H1 (cell line): Measurements from ENCODE around the gene MATN1. TPM values are rescaled to one million over a fixed set of nuclear protein-coding genes. Genes with fewer than 3 reads are reported as not detected.

ENCODE experiments used
- CTCF ChIA-PET: fragments of 300-600 bp; sonication (Branson Sonifier 250); formaldehyde crosslinking; loops from one replicate; lab custom pipeline; 2021; ENCODE audit not compliant: partially characterized antibody; lab: Charles Lee
- POLR2A ChIA-PET: fragments of 300-600 bp; sonication (Branson Sonifier 250); formaldehyde crosslinking; loops from one replicate; lab custom pipeline; 2021; ENCODE audit warnings: inconsistent platforms; ENCODE audit not compliant: partially characterized antibody; lab: Charles Lee
- DNase-seq, 2 experiments: peaks; one replicate each; pipeline versions ENCODE4 v3.0.0 to v3.0.0-alpha.2; 2010 to 2022; ENCODE audit warnings: low spot score in 2 of 2, low read depth in 1 of 2, mixed read lengths in 1 of 2
- FAIRE-seq: peaks from 2 replicates; lab custom pipeline; 2011; peaks lifted over from hg19 to GRCh38; lab: Jason Lieb, UNC
- H2AFZ ChIP-seq: 2 replicates; pipeline ENCODE4 v1.8.1; 2012; ENCODE audit warnings: low read length, inconsistent platforms
- H2AK5ac ChIP-seq: 2 replicates; pipeline ENCODE4 v1.6.1; 2013; ENCODE audit warnings: low read depth, low read length
- H2BK120ac ChIP-seq: replicated peaks from 2 replicates; pipeline ENCODE3; 2013; ENCODE audit warnings: low read depth, low read length, inconsistent platforms
- H2BK12ac ChIP-seq: 2 replicates; pipeline ENCODE4 v1.6.1; 2013; ENCODE audit warnings: low read depth, low read length
- H2BK15ac ChIP-seq: 2 replicates; pipeline ENCODE4 v1.6.1; 2013; ENCODE audit warnings: low read length
- H2BK20ac ChIP-seq: 2 replicates; pipeline ENCODE4 v1.6.1; 2013; ENCODE audit warnings: low read length
- H2BK5ac ChIP-seq: 2 replicates; pipeline ENCODE4 v1.6.1; 2013; ENCODE audit warnings: low read depth, low read length
- H3K14ac ChIP-seq: 2 replicates; pipeline ENCODE4 v1.6.1; 2013; ENCODE audit warnings: inconsistent platforms; ENCODE audit not compliant: insufficient read length
- H3K18ac ChIP-seq: 2 replicates; pipeline ENCODE4 v1.6.1; 2013; ENCODE audit warnings: low read length; ENCODE audit errors: extremely low read depth
- H3K23ac ChIP-seq: 2 replicates; pipeline ENCODE4 v1.6.1; 2013; ENCODE audit warnings: inconsistent platforms; ENCODE audit not compliant: insufficient read length
- H3K23me2 ChIP-seq: 2 replicates; pipeline ENCODE4 v1.6.1; 2013; ENCODE audit warnings: low read depth, low read length
- H3K27ac ChIP-seq: 2 replicates; pipeline ENCODE4 v1.6.1; 2011; ENCODE audit warnings: low read depth, low read length, inconsistent platforms
- H3K27me3 ChIP-seq, 4 experiments: replicated peaks in 1 of 4; 1 replicate in 1 of 4; 2 replicates in 3 of 4; pipeline versions ENCODE4 v1.6.1 to v1.8.1; 2011 to 2013; ENCODE audit warnings: low read length in 3 of 4, mild to moderate bottlenecking in 3 of 4, inconsistent platforms in 2 of 4, mixed read lengths in 2 of 4, moderate library complexity in 1 of 4; ENCODE audit not compliant: control insufficient read depth in 3 of 4, insufficient read depth in 3 of 4; ENCODE audit errors: extremely low read depth in 1 of 4
- H3K36me3 ChIP-seq, 4 experiments: 2 replicates each; pipeline versions ENCODE4 v1.6.1 to v1.8.1; 2011 to 2013; ENCODE audit warnings: mild to moderate bottlenecking in 4 of 4, low read length in 3 of 4, moderate library complexity in 2 of 4, control low read depth in 1 of 4, inconsistent platforms in 1 of 4; ENCODE audit not compliant: insufficient read depth in 4 of 4, control insufficient read depth in 2 of 4
- H3K4ac ChIP-seq: replicated peaks from 2 replicates; pipeline ENCODE3; 2013; ENCODE audit warnings: low read length, low read depth, mixed read lengths, inconsistent platforms; ENCODE audit not compliant: insufficient read length
- H3K4me1 ChIP-seq, 4 experiments: replicated peaks in 1 of 4; 1 replicate in 1 of 4; 2 replicates in 3 of 4; pipeline versions ENCODE4 v1.6.1 to v1.8.1; 2011 to 2013; ENCODE audit warnings: low read length in 3 of 4, inconsistent platforms in 2 of 4, mixed read lengths in 1 of 4; ENCODE audit not compliant: insufficient read depth in 4 of 4, control insufficient read depth in 3 of 4
- H3K4me2 ChIP-seq, 2 experiments: 2 replicates each; pipeline versions ENCODE4 v1.6.1 to v1.8.1; 2011 to 2013; ENCODE audit warnings: low read depth in 2 of 2, low read length in 2 of 2, control low read depth in 1 of 2, inconsistent platforms in 1 of 2, mild to moderate bottlenecking in 1 of 2; ENCODE audit not compliant: insufficient read depth in 1 of 2
- H3K4me3 ChIP-seq, 4 experiments: fragments of 200-600, 300-600 bp in 1 of 4; sonication (generic), shearing (Covaris generic), sonication (Bioruptor Twin) in 1 of 4; 2 replicates each; pipeline versions ENCODE4 v1.5.1 to v1.8.1; 2011 to 2016; ENCODE audit warnings: low read length in 4 of 4, low read depth in 3 of 4, control low read depth in 2 of 4, inconsistent platforms in 2 of 4, mild to moderate bottlenecking in 2 of 4, mixed read lengths in 1 of 4, moderate library complexity in 1 of 4; ENCODE audit not compliant: insufficient read depth in 2 of 4; ENCODE audit errors: extremely low read depth in 1 of 4
- H3K56ac ChIP-seq: replicated peaks from 2 replicates; pipeline ENCODE3; 2013; ENCODE audit warnings: low read depth, mild to moderate bottlenecking, mixed read lengths, low read length, inconsistent platforms; ENCODE audit not compliant: insufficient read length
- H3K79me1 ChIP-seq: 2 replicates; pipeline ENCODE4 v1.6.1; 2013; ENCODE audit warnings: low read depth, low read length, control low read depth
- H3K79me2 ChIP-seq, 2 experiments: 2 replicates each; pipeline versions ENCODE4 v1.6.1 to v1.8.1; 2012 to 2013; ENCODE audit warnings: low read length in 2 of 2, mild to moderate bottlenecking in 2 of 2, inconsistent platforms in 1 of 2; ENCODE audit not compliant: insufficient read depth in 2 of 2, control insufficient read depth in 1 of 2
- H3K9ac ChIP-seq, 4 experiments: replicated peaks in 1 of 4; 1 replicate in 1 of 4; 2 replicates in 3 of 4; pipeline versions ENCODE4 v1.6.1 to v1.8.1; 2011 to 2013; ENCODE audit warnings: low read depth in 3 of 4, low read length in 3 of 4, control low read depth in 2 of 4, mild to moderate bottlenecking in 2 of 4, moderate library complexity in 2 of 4, inconsistent platforms in 1 of 4; ENCODE audit errors: extremely low read depth in 1 of 4
- H3K9me3 ChIP-seq, 2 experiments: 2 replicates each; pipeline versions ENCODE4 v1.6.1 to v1.8.1; 2012 to 2013; ENCODE audit warnings: mild to moderate bottlenecking in 2 of 2, moderate library complexity in 2 of 2, control low read depth in 1 of 2, inconsistent platforms in 1 of 2, low read depth in 1 of 2, low read length in 1 of 2, mixed read lengths in 1 of 2; ENCODE audit not compliant: insufficient read depth in 2 of 2
- H4K20me1 ChIP-seq, 2 experiments: replicated peaks in 1 of 2; 2 replicates each; pipeline versions ENCODE3 to v1.8.1; 2011 to 2013; ENCODE audit warnings: inconsistent platforms in 2 of 2, low read length in 2 of 2, mild to moderate bottlenecking in 1 of 2; ENCODE audit not compliant: insufficient read depth in 2 of 2, control insufficient read depth in 1 of 2
- H4K5ac ChIP-seq: 2 replicates; pipeline ENCODE4 v1.6.1; 2013; ENCODE audit warnings: low read length, low read depth, mixed read lengths, inconsistent platforms; ENCODE audit not compliant: insufficient read length
- H4K8ac ChIP-seq: 2 replicates; pipeline ENCODE4 v1.8.0; 2013; ENCODE audit warnings: mild to moderate bottlenecking, moderate library complexity, low read length, inconsistent platforms; ENCODE audit not compliant: insufficient read depth; ENCODE audit errors: extremely low read depth
- H4K91ac ChIP-seq: replicated peaks from 2 replicates; pipeline ENCODE3; 2013; ENCODE audit warnings: low read length, mixed read lengths, inconsistent platforms; ENCODE audit not compliant: insufficient read length
- CBX5 ChIP-seq: fragments of 300-800, 300-1000 bp; sonication (generic); IDR thresholded peaks from 2 replicates; pipeline ENCODE4 v1.7.1; 2016; ENCODE audit warnings: antibody characterized with exemption, low read length, low read depth
- SIX5 ChIP-seq: IDR thresholded peaks from 2 replicates; pipeline ENCODE4 v1.6.1; 2011; ENCODE audit warnings: mild to moderate bottlenecking, low read depth, low read length
- TCF12 ChIP-seq: IDR thresholded peaks from 2 replicates; pipeline ENCODE4 v1.6.1; 2011; ENCODE audit warnings: low read depth, mild to moderate bottlenecking, low read length
- WGBS, 2 experiments: shearing (Covaris generic) in 1 of 2; methylation state at CpG; one replicate each; pipeline versions ENCODE4 v1.1.6 to v1.1.7; 2013 to 2015; ENCODE audit warnings: low lambda C conversion rate in 2 of 2, mixed read lengths in 2 of 2, inconsistent platforms in 1 of 2, low coverage in 1 of 2, missing lambda C conversion rate in 1 of 2; ENCODE audit not compliant: insufficient replicate concordance in 2 of 2, insufficient coverage in 1 of 2, insufficient read length in 1 of 2; ENCODE audit errors: extremely low coverage in 1 of 2, missing lambda C conversion rate in 1 of 2; 5-methylcytosine and 5-hydroxymethylcytosine counted together
- polyA plus RNA-seq, 7 experiments: library from polyadenylated mRNA; depleted of rRNA in 3 of 7; stranded (reverse) in 5 of 7; unstranded in 2 of 7; fragments of >200 nt in 5 of 7; fragments of 200-250 nt in 2 of 7; gene quantifications; 1 replicate in 5 of 7; 2 replicates in 1 of 7; 4 replicates in 1 of 7; pipeline versions ENCODE4 v1.2.1 to v1.2.3, GENCODE V29; 2011 to 2013; ENCODE audit warnings: missing spikeins in 2 of 7, mixed read lengths in 2 of 7
- total RNA-seq: library from RNA; stranded (reverse); fragmentation: NEBNext Ultra II Directional; extraction: Animal tissue kit (Norgen Biotek cat#: 25700); gene quantifications from 2 replicates; pipeline ENCODE4 v1.2.1, GENCODE V29; 2021

MATN1 gene
- total and polyA plus RNA-seq, 2 of the 8 experiments (the other 6 are each of a cell fraction or from before 2014, with no cell fraction given): 0.12 to 0.28 TPM

DNA sequence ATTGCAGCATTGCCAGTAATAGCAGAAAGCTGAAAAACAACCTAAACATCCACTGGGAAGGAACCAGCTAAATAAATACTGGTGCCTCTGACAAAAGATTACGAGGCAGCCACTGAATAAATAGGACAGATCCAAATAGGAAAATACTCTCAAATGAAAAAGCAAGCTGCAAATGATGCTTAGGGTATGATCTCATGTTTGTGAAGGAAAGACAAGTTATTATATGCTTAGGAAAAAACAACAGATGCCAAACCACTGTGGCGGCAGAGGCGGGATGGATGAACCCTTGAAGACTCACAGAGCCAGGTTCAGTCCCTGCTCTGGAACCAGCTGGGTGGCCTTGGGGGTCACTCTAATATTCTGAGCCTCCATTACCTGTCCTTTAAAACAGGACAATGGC lies 41.6 kb downstream of the MATN1 start:
- H3K27me3 ChIP-seq: peaks cover 0 to 4% (median 3%) of the 10 kb centered on the region in 4 experiments; a peak in 3 of 7 replicates
- H2BK120ac ChIP-seq: no peak overlapping the region
- peaks cover 11 to 14% of the 10 kb centered on the region in 2 experiments; a peak in 3 of 4 replicates for H3K9me3 ChIP-seq
- 86% methylated on average over 3 of the region's 3 CpGs; no CpG with 5 or more reads in 1 of the 2 experiments for WGBS, 2 experiments
- no peaks in the 10 kb centered on the region for H3K79me1 ChIP-seq
- no peak overlapping the region for H3K23ac ChIP-seq
- no peak overlapping the region for H3K14ac ChIP-seq
- no peaks in the 10 kb centered on the region for H3K36me3 ChIP-seq
- H2BK12ac ChIP-seq: no peak overlapping the region
- no peak overlapping the region for H3K9ac ChIP-seq
- H2BK5ac ChIP-seq: no peak overlapping the region
- TF ChIP-seq CBX5: no peak
- no peak for TF ChIP-seq SIX5
- TF ChIP-seq TCF12: no peak
- H3K4me1 ChIP-seq: peaks cover 0 to 11% (median 7%) of the 10 kb centered on the region in 4 experiments; a peak in 6 of 7 replicates
- H2BK20ac ChIP-seq: no peak overlapping the region
- H4K5ac ChIP-seq: no peak overlapping the region
- H3K79me2 ChIP-seq: no peaks in the 10 kb centered on the region
- no peak overlapping the region for H4K91ac ChIP-seq
- H3K18ac ChIP-seq: no peak overlapping the region
- H3K4ac ChIP-seq: no peak overlapping the region
- H3K4me2 ChIP-seq: no peak overlapping the region
- CTCF ChIA-PET: interaction anchor here (0.8 to 0.9 kb wide), 2 partner anchors 27 to 33 kb away, joined by 3 read pairs; no protein-coding TSS in a partner anchor
- H3K27ac ChIP-seq: no peak overlapping the region
- no peak overlapping the region for H3K56ac ChIP-seq
- no peak overlapping the region for H4K8ac ChIP-seq
- H3K23me2 ChIP-seq: peaks cover 4% of the 10 kb centered on the region; the same call in 1 of the 2 replicates
- no peaks in the 10 kb centered on the region for H4K20me1 ChIP-seq
- H2BK15ac ChIP-seq: no peak overlapping the region
- DNase-seq (no peak), FAIRE-seq (no peak)
- H2AFZ ChIP-seq: no peak overlapping the region
- H2AK5ac ChIP-seq: no peak overlapping the region
- POLR2A ChIA-PET: no interaction called here
- no peak overlapping the region for H3K4me3 ChIP-seq
